Keratinocyte (primary cell): Measurements from ENCODE around the gene CARMIL1.

ENCODE experiments used
- EZH2 ChIP-seq: IDR thresholded peaks from one replicate; pipeline ENCODE4 v1.6.1; 2012; ENCODE audit warnings: inconsistent platforms, mild to moderate bottlenecking, low read length, moderate library complexity
- TF ChIP-seq, protein P1 (sequence below), 3 experiments: IDR thresholded peaks in 1 of 3; conservative IDR thresholded peaks in 1 of 3; optimal IDR thresholded peaks in 1 of 3; 2 replicates in 2 of 3; 3 replicates in 1 of 3; pipeline versions ENCODE3 to v1.5.1; 2011; ENCODE audit warnings: low read length in 3 of 3, mild to moderate bottlenecking in 3 of 3, moderate library complexity in 2 of 3, control low read depth in 1 of 3, inconsistent platforms in 1 of 3; ENCODE audit not compliant: insufficient read depth in 2 of 3; ENCODE audit errors: extremely low read depth in 1 of 3

DNA sequence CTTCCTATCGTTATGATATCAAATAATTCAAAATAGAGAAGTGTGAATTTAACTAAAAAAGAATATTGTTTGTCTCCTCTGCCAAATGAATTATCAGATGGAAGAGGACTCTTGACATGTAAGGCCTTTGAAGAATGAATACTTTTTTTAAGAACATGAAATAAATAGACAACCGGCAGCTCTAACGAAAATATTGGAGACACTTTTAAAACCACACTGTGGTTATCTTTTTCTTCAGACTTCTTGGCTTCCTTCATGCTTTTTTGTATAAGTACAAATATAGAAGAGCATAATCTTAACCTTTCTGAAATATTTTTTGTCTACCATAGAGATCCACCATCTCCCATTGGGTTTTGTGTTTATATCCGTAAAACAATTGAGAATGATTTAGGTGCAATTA, 257.6 kb downstream of the CARMIL1 start:
- no peak for TF ChIP-seq EZH2
- TF ChIP-seq, protein P1, sequence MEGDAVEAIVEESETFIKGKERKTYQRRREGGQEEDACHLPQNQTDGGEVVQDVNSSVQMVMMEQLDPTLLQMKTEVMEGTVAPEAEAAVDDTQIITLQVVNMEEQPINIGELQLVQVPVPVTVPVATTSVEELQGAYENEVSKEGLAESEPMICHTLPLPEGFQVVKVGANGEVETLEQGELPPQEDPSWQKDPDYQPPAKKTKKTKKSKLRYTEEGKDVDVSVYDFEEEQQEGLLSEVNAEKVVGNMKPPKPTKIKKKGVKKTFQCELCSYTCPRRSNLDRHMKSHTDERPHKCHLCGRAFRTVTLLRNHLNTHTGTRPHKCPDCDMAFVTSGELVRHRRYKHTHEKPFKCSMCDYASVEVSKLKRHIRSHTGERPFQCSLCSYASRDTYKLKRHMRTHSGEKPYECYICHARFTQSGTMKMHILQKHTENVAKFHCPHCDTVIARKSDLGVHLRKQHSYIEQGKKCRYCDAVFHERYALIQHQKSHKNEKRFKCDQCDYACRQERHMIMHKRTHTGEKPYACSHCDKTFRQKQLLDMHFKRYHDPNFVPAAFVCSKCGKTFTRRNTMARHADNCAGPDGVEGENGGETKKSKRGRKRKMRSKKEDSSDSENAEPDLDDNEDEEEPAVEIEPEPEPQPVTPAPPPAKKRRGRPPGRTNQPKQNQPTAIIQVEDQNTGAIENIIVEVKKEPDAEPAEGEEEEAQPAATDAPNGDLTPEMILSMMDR (optimal IDR thresholded peaks at IDR 0.05 in 1 of 3, IDR thresholded peaks at IDR 0.05 in 1 of 3, conservative IDR thresholded peaks at IDR 0.05 in 1 of 3; ENCODE audit: extremely low read depth in 1 of 3, insufficient read depth in 2 of 3, low read length in 3 of 3), result no peak
